ENCODE measurements around the gene IGSF1. TPM values are rescaled to one million over a fixed set of nuclear protein-coding genes. Genes with fewer than 3 reads are reported as not detected.

IGSF1 gene
- 8.9 TPM for polyA plus RNA-seq (2013, experiment 1 of 2)
- polyA plus RNA-seq (2013, experiment 2 of 2) = 8.8 TPM

- peak within 1 kb of the TSS; percentile 79 for H3K56ac ChIP-seq (ENCODE audit: low read length)
Measured at GRCh38 chrX:131288738-131289511, at the start of gene IGSF1. Gene IGSF1 (minus strand): TSS chrX:131289306. CDS start chrX:131286674, 2,632 bp downstream.

GRCh38 chrX:131332331-131332730 lies 43.2 kb upstream of the IGSF1 start:
- Histone ChIP-seq H2BK5ac (ENCODE audit: low read length) (no peak overlapping the region), H3K18ac (ENCODE audit: low read length) (no peak overlapping the region), H3K79me1 (ENCODE audit: low read length) (no peaks in the 10 kb centered on the region), H3K4me3 (ENCODE audit: low read length) (no peak overlapping the region), H3K36me3 (ENCODE audit: control insufficient read depth, insufficient read depth, low read length) (no peaks in the 10 kb centered on the region), H2BK15ac (replicated peaks; ENCODE audit: low read depth) (no peak overlapping the region), H3K9ac (ENCODE audit: low read length) (no peak overlapping the region), H2AK5ac (ENCODE audit: low read length) (no peak overlapping the region), H2BK120ac (ENCODE audit: low read depth, low read length) (no peak overlapping the region), H3K4me1 (ENCODE audit: control insufficient read depth, low read depth, low read length) (no peaks in the 10 kb centered on the region), H4K8ac (ENCODE audit: low read depth, low read length) (no peak overlapping the region), H3K27me3 (ENCODE audit: insufficient read depth, low read length, poor library complexity) (no peaks in the 10 kb centered on the region), H3K4ac (ENCODE audit: low read depth, low read length) (no peak overlapping the region), H3K79me2 (ENCODE audit: control insufficient read depth, insufficient read depth, low read length) (no peaks in the 10 kb centered on the region), H3K27ac (ENCODE audit: low read depth, low read length) (no peak overlapping the region), H3K4me2 (ENCODE audit: low read length) (no peak overlapping the region), H4K5ac (ENCODE audit: low read length) (no peak overlapping the region), H3K23ac (ENCODE audit: low read length) (no peak overlapping the region), H3K56ac (ENCODE audit: low read length) (no peak overlapping the region)
- WGBS (ENCODE audit: extremely low coverage, insufficient coverage, low lambda C conversion rate) = no CpG with 5 or more reads among the region's 3 CpGs
- no peak for DNase-seq

More at GRCh38 chrX:131288738-131289511, at the start of gene IGSF1:
- H3K4me3 ChIP-seq (ENCODE audit: low read length) = peak within 1 kb of the TSS; percentile 59
- no peaks in the 10 kb centered on the region for H3K79me2 ChIP-seq (ENCODE audit: control insufficient read depth, insufficient read depth, low read length)
- H3K9ac ChIP-seq (ENCODE audit: low read length) = peak within 1 kb of the TSS; percentile 66
- no CpG with 5 or more reads among the region's 32 CpGs for WGBS (ENCODE audit: extremely low coverage, insufficient coverage, low lambda C conversion rate)
- H3K36me3 ChIP-seq (ENCODE audit: control insufficient read depth, insufficient read depth, low read length) = no peaks in the 10 kb centered on the region
- H2BK5ac ChIP-seq (ENCODE audit: low read length) = no peak within 1 kb of the TSS
- no peaks in the 10 kb centered on the region for H3K79me1 ChIP-seq (ENCODE audit: low read length)
- no peak within 1 kb of the TSS for H4K8ac ChIP-seq (ENCODE audit: low read depth, low read length)
- no peaks in the 10 kb centered on the region for H3K27me3 ChIP-seq (ENCODE audit: insufficient read depth, low read length, poor library complexity)
- no peak within 1 kb of the TSS for H3K23ac ChIP-seq (ENCODE audit: low read length)
- peak within 1 kb of the TSS; percentile 19 for H3K4me2 ChIP-seq (ENCODE audit: low read length)
- no peak within 1 kb of the TSS for H2BK120ac ChIP-seq (ENCODE audit: low read depth, low read length)
- no peak within 1 kb of the TSS for H4K5ac ChIP-seq (ENCODE audit: low read length)
- H2AK5ac ChIP-seq (ENCODE audit: low read length) = no peak within 1 kb of the TSS
- peak; percentile 90 for DNase-seq
- H3K4ac ChIP-seq (ENCODE audit: low read depth, low read length) = no peak within 1 kb of the TSS
- no peak within 1 kb of the TSS for H3K27ac ChIP-seq (ENCODE audit: low read depth, low read length)
- H2BK15ac ChIP-seq (replicated peaks; ENCODE audit: low read depth) = no peak within 1 kb of the TSS
- no peaks in the 10 kb centered on the region for H3K4me1 ChIP-seq (ENCODE audit: control insufficient read depth, low read depth, low read length)
- H3K18ac ChIP-seq (ENCODE audit: low read length) = no peak within 1 kb of the TSS

- no peak overlapping the region for H4K5ac ChIP-seq (ENCODE audit: low read length)
- H3K4me3 ChIP-seq (ENCODE audit: low read length) = no peak overlapping the region
- H3K36me3 ChIP-seq (ENCODE audit: control insufficient read depth, insufficient read depth, low read length) = no peaks in the 10 kb centered on the region
- H3K4me1 ChIP-seq (ENCODE audit: control insufficient read depth, low read depth, low read length) = no peaks in the 10 kb centered on the region
- no peak overlapping the region for H3K27ac ChIP-seq (ENCODE audit: low read depth, low read length)
- no peak overlapping the region for H2AK5ac ChIP-seq (ENCODE audit: low read length)
- no peak overlapping the region for H3K9ac ChIP-seq (ENCODE audit: low read length)
- H3K56ac ChIP-seq (ENCODE audit: low read length) = no peak overlapping the region
- H4K8ac ChIP-seq (ENCODE audit: low read depth, low read length) = no peak overlapping the region
- no peak overlapping the region for H2BK120ac ChIP-seq (ENCODE audit: low read depth, low read length)
- no peak overlapping the region for H3K23ac ChIP-seq (ENCODE audit: low read length)
- no peak overlapping the region for H3K18ac ChIP-seq (ENCODE audit: low read length)
- H3K27me3 ChIP-seq (ENCODE audit: insufficient read depth, low read length, poor library complexity) = no peaks in the 10 kb centered on the region
- no peak overlapping the region for H3K4me2 ChIP-seq (ENCODE audit: low read length)
- H3K79me1 ChIP-seq (ENCODE audit: low read length) = no peaks in the 10 kb centered on the region
- H3K4ac ChIP-seq (ENCODE audit: low read depth, low read length) = no peak overlapping the region
- H3K79me2 ChIP-seq (ENCODE audit: control insufficient read depth, insufficient read depth, low read length) = no peaks in the 10 kb centered on the region
- no CpG with 5 or more reads among the region's 6 CpGs for WGBS (ENCODE audit: extremely low coverage, insufficient coverage, low lambda C conversion rate)
- H2BK15ac ChIP-seq (replicated peaks; ENCODE audit: low read depth) = no peak overlapping the region
- peak; percentile 19 for DNase-seq
- no peak overlapping the region for H2BK5ac ChIP-seq (ENCODE audit: low read length)
Measured at GRCh38 chrX:131331152-131331551, 42.0 kb upstream of the IGSF1 start.

GRCh38 chrX:131330735-131331134 lies 41.6 kb upstream of the IGSF1 start:
- Histone ChIP-seq H2BK15ac (replicated peaks; ENCODE audit: low read depth) (no peak overlapping the region), H3K4me3 (ENCODE audit: low read length) (no peak overlapping the region), H3K9ac (ENCODE audit: low read length) (no peak overlapping the region), H4K5ac (ENCODE audit: low read length) (no peak overlapping the region), H3K23ac (ENCODE audit: low read length) (no peak overlapping the region), H3K4me2 (ENCODE audit: low read length) (no peak overlapping the region), H2AK5ac (ENCODE audit: low read length) (no peak overlapping the region), H4K8ac (ENCODE audit: low read depth, low read length) (no peak overlapping the region), H3K56ac (ENCODE audit: low read length) (no peak overlapping the region), H3K79me2 (ENCODE audit: control insufficient read depth, insufficient read depth, low read length) (no peaks in the 10 kb centered on the region), H3K36me3 (ENCODE audit: control insufficient read depth, insufficient read depth, low read length) (no peaks in the 10 kb centered on the region), H3K27me3 (ENCODE audit: insufficient read depth, low read length, poor library complexity) (no peaks in the 10 kb centered on the region), H2BK120ac (ENCODE audit: low read depth, low read length) (no peak overlapping the region), H3K18ac (ENCODE audit: low read length) (no peak overlapping the region), H2BK5ac (ENCODE audit: low read length) (no peak overlapping the region), H3K79me1 (ENCODE audit: low read length) (no peaks in the 10 kb centered on the region), H3K27ac (ENCODE audit: low read depth, low read length) (no peak overlapping the region), H3K4ac (ENCODE audit: low read depth, low read length) (no peak overlapping the region), H3K4me1 (ENCODE audit: control insufficient read depth, low read depth, low read length) (no peaks in the 10 kb centered on the region)
- peak; percentile 0 for DNase-seq
- WGBS (ENCODE audit: extremely low coverage, insufficient coverage, low lambda C conversion rate) = no CpG with 5 or more reads among the region's 3 CpGs

GRCh38 chrX:131322651-131323050 lies 33.5 kb upstream of the IGSF1 start:
- DNase-seq = no peak
- no peak overlapping the region for H3K18ac ChIP-seq (ENCODE audit: low read length)
- no peak overlapping the region for H4K8ac ChIP-seq (ENCODE audit: low read depth, low read length)
- H4K5ac ChIP-seq (ENCODE audit: low read length) = no peak overlapping the region
- H3K9ac ChIP-seq (ENCODE audit: low read length) = no peak overlapping the region
- H3K36me3 ChIP-seq (ENCODE audit: control insufficient read depth, insufficient read depth, low read length) = no peaks in the 10 kb centered on the region
- no peaks in the 10 kb centered on the region for H3K79me2 ChIP-seq (ENCODE audit: control insufficient read depth, insufficient read depth, low read length)
- H3K4me3 ChIP-seq (ENCODE audit: low read length) = no peak overlapping the region
- WGBS (ENCODE audit: extremely low coverage, insufficient coverage, low lambda C conversion rate) = 100% methylated on average over 1 of the region's 3 CpGs
- no peak overlapping the region for H2BK120ac ChIP-seq (ENCODE audit: low read depth, low read length)
- no peak overlapping the region for H2BK15ac ChIP-seq (replicated peaks; ENCODE audit: low read depth)
- no peak overlapping the region for H3K23ac ChIP-seq (ENCODE audit: low read length)
- H3K4me1 ChIP-seq (ENCODE audit: control insufficient read depth, low read depth, low read length) = no peaks in the 10 kb centered on the region
- no peak overlapping the region for H3K27ac ChIP-seq (ENCODE audit: low read depth, low read length)
- H2BK5ac ChIP-seq (ENCODE audit: low read length) = no peak overlapping the region
- H3K4ac ChIP-seq (ENCODE audit: low read depth, low read length) = no peak overlapping the region
- H3K4me2 ChIP-seq (ENCODE audit: low read length) = no peak overlapping the region
- no peaks in the 10 kb centered on the region for H3K79me1 ChIP-seq (ENCODE audit: low read length)
- H3K56ac ChIP-seq (ENCODE audit: low read length) = no peak overlapping the region
- H3K27me3 ChIP-seq (ENCODE audit: insufficient read depth, low read length, poor library complexity) = no peaks in the 10 kb centered on the region
- H2AK5ac ChIP-seq (ENCODE audit: low read length) = no peak overlapping the region

- WGBS (ENCODE audit: extremely low coverage, insufficient coverage, low lambda C conversion rate) = no CpG with 5 or more reads among the region's 4 CpGs
- H3K79me2 ChIP-seq (ENCODE audit: control insufficient read depth, insufficient read depth, low read length) = no peaks in the 10 kb centered on the region
- no peak overlapping the region for H3K4ac ChIP-seq (ENCODE audit: low read depth, low read length)
Measured at GRCh38 chrX:131317326-131317725, 28.2 kb upstream of the IGSF1 start.

More at GRCh38 chrX:131317326-131317725, 28.2 kb upstream of the IGSF1 start:
- Histone ChIP-seq H3K4me2 (ENCODE audit: low read length) (no peak overlapping the region), H3K56ac (ENCODE audit: low read length) (no peak overlapping the region), H2BK5ac (ENCODE audit: low read length) (no peak overlapping the region), H4K5ac (ENCODE audit: low read length) (no peak overlapping the region), H3K27me3 (ENCODE audit: insufficient read depth, low read length, poor library complexity) (no peaks in the 10 kb centered on the region), H3K18ac (ENCODE audit: low read length) (no peak overlapping the region), H3K4me3 (ENCODE audit: low read length) (no peak overlapping the region), H3K36me3 (ENCODE audit: control insufficient read depth, insufficient read depth, low read length) (no peaks in the 10 kb centered on the region), H2BK15ac (replicated peaks; ENCODE audit: low read depth) (no peak overlapping the region), H2AK5ac (ENCODE audit: low read length) (no peak overlapping the region), H3K4me1 (ENCODE audit: control insufficient read depth, low read depth, low read length) (no peaks in the 10 kb centered on the region), H4K8ac (ENCODE audit: low read depth, low read length) (no peak overlapping the region), H3K79me1 (ENCODE audit: low read length) (no peaks in the 10 kb centered on the region), H2BK120ac (ENCODE audit: low read depth, low read length) (no peak overlapping the region), H3K9ac (ENCODE audit: low read length) (no peak overlapping the region), H3K23ac (ENCODE audit: low read length) (no peak overlapping the region), H3K27ac (ENCODE audit: low read depth, low read length) (no peak overlapping the region)
- no peak for DNase-seq

Measured in mesendoderm (in vitro differentiated cells).